Retinal pigment epithelial cell (primary cell): ENCODE data around the gene ATP8A2.

ENCODE experiments used
- DNase-seq: peaks from one replicate; pipeline ENCODE4 v3.0.0-alpha.2; 2010; ENCODE audit warnings: low read depth
- H3K4me3 ChIP-seq: 2 replicates; pipeline ENCODE4 v1.5.1; 2011; ENCODE audit warnings: mild to moderate bottlenecking, low read length, control low read depth, moderate library complexity
- TF ChIP-seq, protein P1 (sequence below): conservative IDR thresholded peaks from 2 replicates; pipeline ENCODE4 v1.5.1; 2011; ENCODE audit warnings: low read depth, low read length, control low read depth, inconsistent platforms

The ATP8A2 gene

GRCh38 chr13:25977671-25978070, 605.9 kb downstream of the ATP8A2 start:
- no peak for DNase-seq

DNA sequence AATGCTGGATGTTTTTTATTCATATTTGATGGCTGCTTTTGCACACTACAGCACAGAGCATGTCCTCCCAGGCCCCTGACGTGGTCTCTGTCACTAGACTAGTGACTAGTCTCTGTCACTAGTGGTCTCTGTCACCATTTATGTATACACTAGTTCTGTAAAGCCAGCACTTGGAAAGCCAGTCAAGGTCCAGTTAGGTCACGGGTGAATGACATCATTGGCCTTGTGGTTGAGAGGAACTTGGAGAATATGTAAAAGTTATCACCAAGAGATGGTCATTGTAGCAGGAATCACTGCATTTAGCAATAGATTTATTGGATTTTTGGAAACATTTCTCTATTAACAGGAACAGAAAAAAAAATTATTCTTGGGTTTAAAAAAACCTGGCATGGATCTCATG, 607.2 kb downstream of the ATP8A2 start:
- DNase-seq: no peak
- TF ChIP-seq, protein P1, sequence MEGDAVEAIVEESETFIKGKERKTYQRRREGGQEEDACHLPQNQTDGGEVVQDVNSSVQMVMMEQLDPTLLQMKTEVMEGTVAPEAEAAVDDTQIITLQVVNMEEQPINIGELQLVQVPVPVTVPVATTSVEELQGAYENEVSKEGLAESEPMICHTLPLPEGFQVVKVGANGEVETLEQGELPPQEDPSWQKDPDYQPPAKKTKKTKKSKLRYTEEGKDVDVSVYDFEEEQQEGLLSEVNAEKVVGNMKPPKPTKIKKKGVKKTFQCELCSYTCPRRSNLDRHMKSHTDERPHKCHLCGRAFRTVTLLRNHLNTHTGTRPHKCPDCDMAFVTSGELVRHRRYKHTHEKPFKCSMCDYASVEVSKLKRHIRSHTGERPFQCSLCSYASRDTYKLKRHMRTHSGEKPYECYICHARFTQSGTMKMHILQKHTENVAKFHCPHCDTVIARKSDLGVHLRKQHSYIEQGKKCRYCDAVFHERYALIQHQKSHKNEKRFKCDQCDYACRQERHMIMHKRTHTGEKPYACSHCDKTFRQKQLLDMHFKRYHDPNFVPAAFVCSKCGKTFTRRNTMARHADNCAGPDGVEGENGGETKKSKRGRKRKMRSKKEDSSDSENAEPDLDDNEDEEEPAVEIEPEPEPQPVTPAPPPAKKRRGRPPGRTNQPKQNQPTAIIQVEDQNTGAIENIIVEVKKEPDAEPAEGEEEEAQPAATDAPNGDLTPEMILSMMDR: no peak
- H3K4me3 ChIP-seq: no peak overlapping the region

More at GRCh38 chr13:25977671-25978070, 605.9 kb downstream of the ATP8A2 start:
- H3K4me3 ChIP-seq: no peak overlapping the region
- TF ChIP-seq, protein P1: no peak

- no peak for DNase-seq
- TF ChIP-seq, protein P1: no peak
Observed at GRCh38 chr13:25979371-25979770, 607.6 kb downstream of the ATP8A2 start.

GRCh38 chr13:25980255-25980654, 608.5 kb downstream of the ATP8A2 start:
- DNase-seq: peak; percentile 17
- no peak overlapping the region for H3K4me3 ChIP-seq
- TF ChIP-seq, protein P1: peak; percentile 50

More at GRCh38 chr13:25979371-25979770, 607.6 kb downstream of the ATP8A2 start:
- H3K4me3 ChIP-seq: no peak overlapping the region

DNA sequence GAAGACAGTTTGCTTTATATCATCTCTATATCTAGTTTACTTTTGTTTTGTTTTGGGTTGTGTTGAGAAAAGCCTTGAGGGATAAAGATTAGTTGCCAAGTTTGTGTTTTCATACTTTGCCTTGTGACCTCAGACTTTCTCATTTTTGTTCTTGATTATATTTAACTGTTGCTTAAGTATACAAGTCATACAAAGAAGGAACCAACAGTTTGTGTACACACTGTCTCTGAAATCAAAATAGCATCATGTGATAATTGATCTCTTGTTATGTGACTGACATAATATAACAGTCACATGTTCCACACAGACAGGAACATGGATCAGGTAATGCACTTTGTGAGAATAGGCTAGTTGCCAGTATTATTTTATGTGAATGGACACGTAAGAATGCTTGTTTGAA, 609.3 kb downstream of the ATP8A2 start:
- TF ChIP-seq, protein P1: no peak
- no peak overlapping the region for H3K4me3 ChIP-seq
- no peak for DNase-seq

GRCh38 chr13:25982907-25983306, 611.1 kb downstream of the ATP8A2 start:
- no peak for DNase-seq
- TF ChIP-seq, protein P1: no peak

DNA sequence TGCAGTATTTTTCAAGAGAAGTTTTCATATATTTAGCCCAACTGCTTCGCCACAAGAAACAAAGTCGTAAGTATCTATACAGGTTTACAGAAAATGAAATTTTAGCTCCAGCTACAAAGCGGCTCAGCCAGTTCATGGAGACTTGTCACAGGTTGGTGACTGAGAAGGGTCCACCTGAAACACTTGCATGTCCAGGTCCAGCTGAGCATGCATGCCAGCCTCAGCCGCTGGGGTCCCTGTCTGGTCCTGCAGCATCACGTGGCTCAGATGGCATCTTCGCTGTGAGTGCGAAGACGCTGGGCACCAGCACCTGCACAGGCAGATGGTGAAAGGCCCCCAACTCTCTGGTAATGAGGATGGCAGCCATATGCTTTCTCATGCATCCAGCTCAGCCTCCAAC, 616.2 kb downstream of the ATP8A2 start:
- TF ChIP-seq, protein P1: no peak
- H3K4me3 ChIP-seq: no peak overlapping the region
- no peak for DNase-seq

More at GRCh38 chr13:25982907-25983306, 611.1 kb downstream of the ATP8A2 start:
- H3K4me3 ChIP-seq: no peak overlapping the region
